GM19239 (cell line): ENCODE measurements around the gene DNPH1.
A peak's percentile ranks its signal among the peaks of the same experiment; 100 is the strongest.

Source experiments
- DNase-seq: peaks from one replicate; pipeline ENCODE4 v3.0.0; 2011; ENCODE audit warnings: low spot score; ENCODE audit not compliant: insufficient read length
- FAIRE-seq: peaks from 2 replicates; lab custom pipeline; 2011; peaks lifted over from hg19 to GRCh38; lab: Jason Lieb, UNC

Gene DNPH1

GRCh38 chr6:43228951-43229802 is at the start of gene DNPH1:
TSS of gene DNPH1 (minus strand) at chr6:43229481. CDS start at chr6:43229456, 25 bp downstream.
- FAIRE-seq (peak; percentile 62), DNase-seq (peak; percentile 87)

- DNase-seq (no peak), FAIRE-seq (no peak)
Measured at GRCh38 chr6:43278524-43279078, 49.3 kb upstream of the DNPH1 start.

- FAIRE-seq, result no peak
- no peak for DNase-seq
Measured at GRCh38 chr6:43277643-43278523, 48.6 kb upstream of the DNPH1 start.

- FAIRE-seq, result no peak
Measured at GRCh38 chr6:43277306-43277642, 48.0 kb upstream of the DNPH1 start.

GRCh38 chr6:43276577-43277305 is 47.5 kb upstream of the DNPH1 start:
- DNase-seq (no peak), FAIRE-seq (no peak)

More at GRCh38 chr6:43277306-43277642, 48.0 kb upstream of the DNPH1 start:
- no peak for DNase-seq

- FAIRE-seq (peak; percentile 78), DNase-seq (no peak)
Measured at GRCh38 chr6:43275801-43276576, 46.7 kb upstream of the DNPH1 start.

- DNase-seq, result no peak
- no peak for FAIRE-seq
Measured at GRCh38 chr6:43274916-43275597, 45.8 kb upstream of the DNPH1 start.

- no peak for DNase-seq
- no peak for FAIRE-seq
Measured at GRCh38 chr6:43274127-43274915, 45.0 kb upstream of the DNPH1 start.

GRCh38 chr6:43273707-43274106 is 44.4 kb upstream of the DNPH1 start:
- no peak for FAIRE-seq

GRCh38 chr6:43271944-43272343 is 42.7 kb upstream of the DNPH1 start:
- no peak for DNase-seq
- no peak for FAIRE-seq

More at GRCh38 chr6:43273707-43274106, 44.4 kb upstream of the DNPH1 start:
- DNase-seq, result no peak

GRCh38 chr6:43271103-43271815 is 42.0 kb upstream of the DNPH1 start:
- FAIRE-seq (no peak), DNase-seq (no peak)

GRCh38 chr6:43269273-43270007 is 40.2 kb upstream of the DNPH1 start:
- no peak for FAIRE-seq

GRCh38 chr6:43268782-43269272 is 39.5 kb upstream of the DNPH1 start:
- DNase-seq, result no peak
- FAIRE-seq, result no peak

More at GRCh38 chr6:43269273-43270007, 40.2 kb upstream of the DNPH1 start:
- DNase-seq, result no peak

- DNase-seq, result no peak
Measured at GRCh38 chr6:43268355-43268700, 39.0 kb upstream of the DNPH1 start.

GRCh38 chr6:43267619-43268354 is 38.5 kb upstream of the DNPH1 start:
- DNase-seq (no peak), FAIRE-seq (no peak)

More at GRCh38 chr6:43268355-43268700, 39.0 kb upstream of the DNPH1 start:
- FAIRE-seq, result no peak

- FAIRE-seq, result no peak
- no peak for DNase-seq
Measured at GRCh38 chr6:43265564-43265963, 36.3 kb upstream of the DNPH1 start.
